Transverse colon (tissue), 3 donors: Measurements from ENCODE around the gene CNTNAP2.

ENCODE experiments used
- EP300 ChIP-seq: sonication (generic); formaldehyde crosslinking; IDR thresholded peaks from one replicate; pipeline ENCODE4 v1.6.1; 2017; ENCODE audit warnings: antibody characterized with exemption, low read depth
- TF ChIP-seq, protein P1 (sequence below), 5 experiments: fragments of 200-600 bp in 3 of 5; fragments of 450-650 bp in 2 of 5; sonication (generic) in 3 of 5; IDR thresholded peaks; 1 replicate in 2 of 5; 2 replicates in 3 of 5; pipeline ENCODE4 v1.5.1; 2016 to 2017; ENCODE audit warnings: antibody characterized with exemption in 5 of 5, inconsistent platforms in 3 of 5, mild to moderate bottlenecking in 2 of 5, moderate library complexity in 1 of 5

DNA sequence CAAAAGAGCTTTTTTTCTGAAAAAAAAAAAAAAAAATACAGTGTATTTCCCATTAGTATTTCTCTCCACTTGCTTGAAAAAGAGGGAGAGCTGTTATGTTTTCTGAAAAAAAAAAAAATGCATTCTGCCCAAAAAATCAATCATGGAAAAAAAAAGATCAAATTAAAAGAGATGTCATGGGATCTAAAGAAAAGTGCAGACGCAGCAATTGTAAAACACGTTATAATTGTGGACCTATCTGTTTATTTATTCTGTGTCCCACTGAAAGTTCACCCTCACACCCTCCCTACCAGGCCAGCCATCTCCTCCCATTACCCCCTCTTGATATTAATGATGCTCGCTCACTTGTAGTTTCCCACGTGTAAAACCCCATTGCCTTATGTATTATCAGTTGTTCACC is 1800.0 kb downstream of the CNTNAP2 start:
- no peak for TF ChIP-seq EP300
- TF ChIP-seq, protein P1, sequence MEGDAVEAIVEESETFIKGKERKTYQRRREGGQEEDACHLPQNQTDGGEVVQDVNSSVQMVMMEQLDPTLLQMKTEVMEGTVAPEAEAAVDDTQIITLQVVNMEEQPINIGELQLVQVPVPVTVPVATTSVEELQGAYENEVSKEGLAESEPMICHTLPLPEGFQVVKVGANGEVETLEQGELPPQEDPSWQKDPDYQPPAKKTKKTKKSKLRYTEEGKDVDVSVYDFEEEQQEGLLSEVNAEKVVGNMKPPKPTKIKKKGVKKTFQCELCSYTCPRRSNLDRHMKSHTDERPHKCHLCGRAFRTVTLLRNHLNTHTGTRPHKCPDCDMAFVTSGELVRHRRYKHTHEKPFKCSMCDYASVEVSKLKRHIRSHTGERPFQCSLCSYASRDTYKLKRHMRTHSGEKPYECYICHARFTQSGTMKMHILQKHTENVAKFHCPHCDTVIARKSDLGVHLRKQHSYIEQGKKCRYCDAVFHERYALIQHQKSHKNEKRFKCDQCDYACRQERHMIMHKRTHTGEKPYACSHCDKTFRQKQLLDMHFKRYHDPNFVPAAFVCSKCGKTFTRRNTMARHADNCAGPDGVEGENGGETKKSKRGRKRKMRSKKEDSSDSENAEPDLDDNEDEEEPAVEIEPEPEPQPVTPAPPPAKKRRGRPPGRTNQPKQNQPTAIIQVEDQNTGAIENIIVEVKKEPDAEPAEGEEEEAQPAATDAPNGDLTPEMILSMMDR (IDR thresholded peaks at IDR 0.05): no peak
